NCI-H748 (cell line): ENCODE results near the gene CCND3.
"Not testable (repeated sequence)": the region's sequence is repeated elsewhere in the genome, so short reads cannot be mapped to it uniquely, and the experiment has no call there.

Experiments used
- DNase-seq: peaks from one replicate; lab custom pipeline; 2025; ENCODE audit not compliant: unreplicated experiment; lab: John Stamatoyannopoulos, UW

The CCND3 gene

GRCh38 chr6:41954668-41955067, 13.1 kb upstream of the CCND3 start:
- no peak for DNase-seq

GRCh38 chr6:41947581-41948220, 6.1 kb upstream of the CCND3 start:
- no peak for DNase-seq

GRCh38 chr6:41943456-41943855, 1.8 kb upstream of the CCND3 start:
- no peak for DNase-seq

GRCh38 chr6:41942882-41943281, 1.3 kb upstream of the CCND3 start:
- DNase-seq = not testable (repeated sequence)

GRCh38 chr6:41942067-41942851, 651 bp upstream of the CCND3 start:
- peak; percentile 42 for DNase-seq

GRCh38 chr6:41940759-41941279, 789 bp downstream of the CCND3 start:
- DNase-seq = peak; percentile 59

- peak; percentile 78 for DNase-seq
Measured at GRCh38 chr6:41939848-41940758, 1.5 kb downstream of the CCND3 start.

- DNase-seq = no peak
Measured at GRCh38 chr6:41939176-41939847, 2.3 kb downstream of the CCND3 start.

GRCh38 chr6:41938590-41939175, 2.9 kb downstream of the CCND3 start:
- DNase-seq = no peak

- no peak for DNase-seq
Measured at GRCh38 chr6:41937861-41938574, 3.6 kb downstream of the CCND3 start.

- no peak for DNase-seq
Measured at GRCh38 chr6:41937472-41937860, 4.1 kb downstream of the CCND3 start.

GRCh38 chr6:41936073-41936837, 5.4 kb downstream of the CCND3 start:
- DNase-seq = peak; percentile 63

GRCh38 chr6:41935685-41936072, 5.9 kb downstream of the CCND3 start:
- DNase-seq = no peak

- DNase-seq = no peak
Measured at GRCh38 chr6:41935193-41935574, 6.4 kb downstream of the CCND3 start.

GRCh38 chr6:41934278-41935192, 7.1 kb downstream of the CCND3 start:
- DNase-seq = no peak

GRCh38 chr6:41932378-41932777, 9.2 kb downstream of the CCND3 start:
- no peak for DNase-seq

- DNase-seq = no peak
Measured at GRCh38 chr6:41931792-41932191, 9.8 kb downstream of the CCND3 start.

GRCh38 chr6:41929924-41930323, 11.7 kb downstream of the CCND3 start:
- DNase-seq = no peak
